WTC11 (cell line): ENCODE data around the gene GAS2L1. TPM values are rescaled to one million over a fixed set of nuclear protein-coding genes. Genes with fewer than 3 reads are reported as not detected.
A peak's percentile ranks its signal among the peaks of the same experiment; 100 is the strongest.

Experiments used
- ATAC-seq: fragments of 200-7000 bp; cut with Tn5 transposase; 2 replicates; pipeline ENCODE4 v1.10.0; 2021; ENCODE audit warnings: mild to moderate bottlenecking, moderate library complexity
- CTCF ChIA-PET: fragments of 300-600 bp; sonication (Branson Sonifier 250); formaldehyde crosslinking; loops from one replicate; lab custom pipeline; 2021; ENCODE audit warnings: antibody characterized with exemption; lab: Charles Lee
- POLR2A ChIA-PET: fragments of 350-600 bp; sonication (Branson Sonifier 250); formaldehyde crosslinking; loops from one replicate; lab custom pipeline; 2021; ENCODE audit warnings: antibody characterized with exemption; lab: Charles Lee
- DNase-seq: peaks from one replicate; pipeline ENCODE4 v3.0.0; 2021; ENCODE audit warnings: low spot score
- H3K27ac Mint-ChIP-seq: 2 replicates; pipeline ENCODE4 v1.8.0; 2021; ENCODE audit warnings: mixed read lengths
- H3K27me3 Mint-ChIP-seq: 2 replicates; pipeline ENCODE4 v1.8.0; 2021; ENCODE audit warnings: low read depth, mild to moderate bottlenecking, moderate library complexity, mixed read lengths
- H3K36me3 Mint-ChIP-seq: 2 replicates; pipeline ENCODE4 v1.8.0; 2021; ENCODE audit warnings: mixed read lengths
- H3K4me1 Mint-ChIP-seq: 2 replicates; pipeline ENCODE4 v1.8.0; 2022; ENCODE audit warnings: mixed read lengths
- H3K4me3 Mint-ChIP-seq: 2 replicates; pipeline ENCODE4 v1.8.0; 2021; ENCODE audit warnings: mild to moderate bottlenecking, moderate library complexity, mixed read lengths
- H3K9me3 Mint-ChIP-seq: 2 replicates; pipeline ENCODE4 v1.8.0; 2021; ENCODE audit warnings: mixed read lengths
- AFF4 ChIP-seq: sonication (generic); formaldehyde crosslinking; IDR thresholded peaks from 2 replicates; pipeline ENCODE4 v1.8.1; 2023; ENCODE audit warnings: mild to moderate bottlenecking, missing genetic modification reagents, borderline replicate concordance
- CREB1 ChIP-seq: sonication (generic); formaldehyde crosslinking; IDR thresholded peaks from 2 replicates; pipeline ENCODE4 v1.8.0; 2023; ENCODE audit warnings: mild to moderate bottlenecking, missing genetic modification reagents
- E2F5 ChIP-seq: sonication (generic); formaldehyde crosslinking; IDR thresholded peaks from 2 replicates; pipeline ENCODE4 v1.8.1; 2022; ENCODE audit warnings: mild to moderate bottlenecking, moderate library complexity, missing genetic modification reagents
- EMX1 ChIP-seq: fragments of 250-450 bp; sonication (Bioruptor Pico); IDR thresholded peaks from 2 replicates; pipeline ENCODE4 v1.8.0; 2021; ENCODE audit warnings: mild to moderate bottlenecking
- FOXP4 ChIP-seq: sonication (generic); formaldehyde crosslinking; IDR thresholded peaks from 2 replicates; pipeline ENCODE4 v1.8.0; 2022; ENCODE audit warnings: mild to moderate bottlenecking, missing genetic modification reagents
- GTF2I ChIP-seq: fragments of 250-450 bp; sonication (Bioruptor Pico); conservative IDR thresholded peaks from 2 replicates; pipeline ENCODE4 v1.4.0; 2021; ENCODE audit warnings: mild to moderate bottlenecking
- HMGXB4 ChIP-seq: sonication (generic); formaldehyde crosslinking; IDR thresholded peaks from 2 replicates; pipeline ENCODE4 v1.8.1; 2023; ENCODE audit warnings: mild to moderate bottlenecking, moderate library complexity, missing genetic modification reagents
- JUN ChIP-seq: sonication (generic); formaldehyde crosslinking; IDR thresholded peaks from 2 replicates; pipeline ENCODE4 v1.8.0; 2023; ENCODE audit warnings: mild to moderate bottlenecking, missing genetic modification reagents
- KAT7 ChIP-seq: sonication (generic); formaldehyde crosslinking; IDR thresholded peaks from 2 replicates; pipeline ENCODE4 v1.8.1; 2023; ENCODE audit warnings: missing genetic modification reagents, mild to moderate bottlenecking, borderline replicate concordance
- NFE2L1 ChIP-seq: sonication (generic); formaldehyde crosslinking; IDR thresholded peaks from 2 replicates; pipeline ENCODE4 v1.8.1; 2023; ENCODE audit warnings: missing genetic modification reagents
- NR3C1 ChIP-seq: sonication (generic); formaldehyde crosslinking; conservative IDR thresholded peaks from 2 replicates; pipeline ENCODE4 v1.8.1; 2023; ENCODE audit warnings: low read depth, mild to moderate bottlenecking, missing genetic modification reagents
- TEAD1 ChIP-seq: sonication (generic); formaldehyde crosslinking; IDR thresholded peaks from 2 replicates; pipeline ENCODE4 v1.8.0; 2022; ENCODE audit warnings: mild to moderate bottlenecking, missing genetic modification reagents
- TEAD4 ChIP-seq: sonication (generic); formaldehyde crosslinking; IDR thresholded peaks from 2 replicates; pipeline ENCODE4 v1.8.0; 2022; ENCODE audit warnings: mild to moderate bottlenecking, missing genetic modification reagents
- ZMAT4 ChIP-seq: fragments of 250-450 bp; sonication (Bioruptor Pico); IDR thresholded peaks from 2 replicates; pipeline ENCODE4 v1.9.0; 2021; ENCODE audit warnings: mild to moderate bottlenecking
- ZNF317 ChIP-seq: sonication (generic); formaldehyde crosslinking; IDR thresholded peaks from 2 replicates; pipeline ENCODE4 v1.8.1; 2023; ENCODE audit warnings: low read depth, mild to moderate bottlenecking, moderate library complexity, missing genetic modification reagents, borderline replicate concordance
- ZNF416 ChIP-seq: fragments of 250-450 bp; sonication (Bioruptor Pico); IDR thresholded peaks from 2 replicates; pipeline ENCODE4 v1.9.0; 2021; ENCODE audit warnings: mild to moderate bottlenecking, inconsistent platforms
- ZSCAN18 ChIP-seq: fragments of 250-450 bp; sonication (Bioruptor Pico); IDR thresholded peaks from 2 replicates; pipeline ENCODE4 v2.1.2; 2022; ENCODE audit warnings: mild to moderate bottlenecking, moderate library complexity
- total RNA-seq: library from RNA; stranded (reverse); gene quantifications from 3 replicates; pipeline ENCODE4 v1.2.3, GENCODE V29; 2021

GAS2L1 gene
- total RNA-seq, 1 experiment from 2014 or later = 19.9 TPM

- TF ChIP-seq FOXP4 (CRISPR knock-in tag) = no peak
- no peak for TF ChIP-seq ZSCAN18 (CRISPR knock-in tag)
- TF ChIP-seq NFE2L1 (CRISPR knock-in tag) = no peak
- no peak for TF ChIP-seq JUN (CRISPR knock-in tag)
- TF ChIP-seq, all 79 proteins: peak for 0
These were observed 20.8 kb downstream of the GAS2L1 start (continued) for GRCh38 chr22:29327089-29327764.

GRCh38 chr22:29328055-29328454 is 21.6 kb downstream of the GAS2L1 start:
- H3K27me3 Mint-ChIP-seq = no peaks in the 10 kb centered on the region
- no peak overlapping the region for H3K27ac Mint-ChIP-seq
- no peaks in the 10 kb centered on the region for H3K4me1 Mint-ChIP-seq
- ATAC-seq (peak; percentile 21; the same call in 1 of the 2 replicates), DNase-seq (no peak)
- H3K9me3 Mint-ChIP-seq = no peaks in the 10 kb centered on the region
- ChIA-PET CTCF (interaction anchor here (0.8 to 2.5 kb wide), 5 partner anchors 8 to 174 kb away, joined by 3 to 7 read pairs (median 3); no protein-coding TSS in a partner anchor), POLR2A (no interaction called here)
- peaks cover 3% of the 10 kb centered on the region; the same call in 1 of the 2 replicates for H3K36me3 Mint-ChIP-seq
- no peak overlapping the region for H3K4me3 Mint-ChIP-seq
- TF ChIP-seq TEAD4 (CRISPR knock-in tag) = no peak
- TF ChIP-seq KAT7 (CRISPR knock-in tag) = no peak
- TF ChIP-seq CREB1 (CRISPR knock-in tag) = no peak
- TF ChIP-seq ZSCAN18 (CRISPR knock-in tag) = no peak
- TF ChIP-seq NR3C1 = no peak
- TF ChIP-seq TEAD1 (CRISPR knock-in tag) = no peak
- TF ChIP-seq GTF2I (CRISPR knock-in tag) = no peak
- TF ChIP-seq ZNF317 = no peak
- no peak for TF ChIP-seq ZNF416 (CRISPR knock-in tag)
- TF ChIP-seq ZMAT4 = no peak
- no peak for TF ChIP-seq EMX1 (CRISPR knock-in tag)

GRCh38 chr22:29328566-29329500 is 22.4 kb downstream of the GAS2L1 start:
- Mint-ChIP-seq H3K27ac (peak overlapping the region; percentile 66), H3K9me3 (no peaks in the 10 kb centered on the region), H3K4me3 (no peak overlapping the region), H3K27me3 (no peaks in the 10 kb centered on the region), H3K4me1 (no peaks in the 10 kb centered on the region), H3K36me3 (peaks cover 7% of the 10 kb centered on the region; the same call in 1 of the 2 replicates)
- no peak for ATAC-seq
- ChIA-PET CTCF (interaction anchor here (0.8 to 2.5 kb wide), 5 partner anchors 8 to 175 kb away, joined by 3 to 7 read pairs (median 3); no protein-coding TSS in a partner anchor), POLR2A (interaction anchor here (0.5 kb wide), 1 partner anchor 1879 kb away, joined by 6 read pairs; no protein-coding TSS in a partner anchor)
- DNase-seq = no peak
- no peak for TF ChIP-seq ZNF317
- no peak for TF ChIP-seq E2F5 (CRISPR knock-in tag)
- no peak for TF ChIP-seq NR3C1
- TF ChIP-seq HMGXB4 (CRISPR knock-in tag) = no peak
- TF ChIP-seq AFF4 (CRISPR knock-in tag) = no peak
